ENCODE results near the gene AIFM1. TPM values are rescaled to one million over a fixed set of nuclear protein-coding genes. Genes with fewer than 3 reads are reported as not detected.

AIFM1 gene
- total and polyA plus RNA-seq, 3 experiments from 2014 or later = 34.8 to 58.2 (median 57.7) TPM

DNA sequence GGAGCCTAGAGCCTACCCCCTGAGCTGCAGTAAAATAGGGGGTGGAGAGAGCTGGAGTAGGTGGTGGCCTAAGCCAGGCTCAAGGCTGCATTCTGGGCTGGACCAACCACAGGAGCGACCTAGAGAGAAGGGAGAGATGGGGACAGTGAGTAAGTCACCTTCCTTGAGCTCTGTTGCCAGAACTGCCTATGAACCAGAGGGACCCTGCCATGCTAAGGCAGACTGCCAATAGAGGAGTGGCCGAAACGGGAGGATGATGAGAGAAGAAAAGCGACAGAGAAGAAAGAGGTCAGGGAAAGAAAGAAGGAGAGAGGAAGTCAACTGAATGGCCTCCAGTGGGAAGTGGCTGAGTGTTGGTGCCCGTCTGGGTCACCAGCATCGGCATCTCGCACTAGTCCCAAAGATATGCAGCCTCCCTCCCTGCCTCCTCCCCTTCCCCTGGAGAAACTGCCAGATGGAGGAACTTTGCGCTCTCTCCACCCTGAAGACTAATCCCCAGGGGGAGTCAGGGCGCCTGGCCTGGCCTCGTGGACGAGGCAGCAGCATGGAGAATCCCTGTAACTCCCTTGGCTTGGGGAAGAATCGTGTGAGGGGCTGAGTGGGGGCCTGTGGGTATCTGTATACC, 84.1 kb downstream of the AIFM1 start:
- Mint-ChIP-seq H3K4me1 (peaks cover 59 to 71% (median 64%) of the 10 kb centered on the region in 3 donors), H3K27ac (peak overlapping the region; percentile 86 to 99 (median 95)), H3K27me3 (peaks cover 0 to 3% of the 10 kb centered on the region in 2 donors), H3K36me3 (peaks cover 0 to 20% (median 0%) of the 10 kb centered on the region in 3 donors), H3K9me3 (no peaks in the 10 kb centered on the region), H3K4me3 (peak overlapping the region; percentile 60 to 93 (median 87))
- ChIA-PET CTCF (interaction anchor here (1.0 to 5.9 kb wide), 15 partner anchors 9 to 111 kb away, joined by 3 to 133 read pairs (median 5); partner anchors contain the start of genes AIFM1 and RAB33A), POLR2A (interaction anchor here (0.5 to 2.0 kb wide), 5 partner anchors 11 to 242 kb away, joined by 3 to 12 read pairs (median 6); no protein-coding TSS in a partner anchor)
- H3K4me3 ChIP-seq (ENCODE audit: low read length) = peak overlapping the region; percentile 49
- no peaks in the 10 kb centered on the region for H3K36me3 ChIP-seq (ENCODE audit: insufficient read depth, low read length)
- no peaks in the 10 kb centered on the region for H3K27me3 ChIP-seq (ENCODE audit: insufficient read depth, low read length, poor library complexity, severe bottlenecking)
- H3K9me3 ChIP-seq (ENCODE audit: low read length) = no peaks in the 10 kb centered on the region
- peak overlapping the region; percentile 54 for H3K27ac ChIP-seq (ENCODE audit: low read depth, low read length)
- no peak for DNase-seq
- H3K4me1 ChIP-seq (ENCODE audit: insufficient read depth, low read length) = peaks cover 36% of the 10 kb centered on the region

DNA sequence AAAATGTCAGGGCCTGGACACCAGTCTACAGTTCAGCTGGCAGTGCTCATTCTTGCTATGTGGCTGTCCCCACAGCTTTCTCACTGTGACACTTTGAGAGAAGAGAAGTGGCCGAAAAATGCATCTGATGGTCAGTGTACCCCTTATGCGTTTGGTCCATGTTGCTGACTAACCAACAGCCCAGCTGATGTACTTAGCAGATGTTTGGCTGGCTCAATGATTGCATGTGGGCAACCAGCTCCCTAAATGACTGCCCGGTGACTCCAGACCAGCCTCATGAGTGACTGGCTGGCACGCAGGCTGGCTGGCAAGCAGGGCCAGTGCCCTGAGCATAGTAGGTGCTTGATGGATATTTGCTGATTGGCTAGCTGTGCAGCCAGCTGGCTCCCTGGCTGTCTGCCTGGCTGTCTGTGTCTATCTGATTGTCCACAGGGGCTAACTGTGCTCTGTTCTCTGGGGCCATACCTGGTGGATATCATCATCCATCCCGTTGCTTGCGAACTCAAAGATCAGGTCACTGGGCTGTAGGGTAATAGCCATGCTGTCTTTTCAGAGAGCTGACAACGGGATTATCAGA, 84.8 kb downstream of the AIFM1 start:
- ChIA-PET CTCF (interaction anchor here (0.7 to 5.9 kb wide), 18 partner anchors 10 to 112 kb away, joined by 3 to 133 read pairs (median 6); partner anchors contain the start of gene RAB33A), POLR2A (interaction anchor here (2.0 kb wide), 1 partner anchor 39 kb away, joined by 12 read pairs; no protein-coding TSS in a partner anchor)
- H3K27me3 Mint-ChIP-seq = peaks cover 0 to 3% of the 10 kb centered on the region in 2 donors
- H3K9me3 Mint-ChIP-seq = no peaks in the 10 kb centered on the region
- H3K36me3 ChIP-seq (ENCODE audit: insufficient read depth, low read length) = no peaks in the 10 kb centered on the region
- peaks cover 53 to 64% (median 57%) of the 10 kb centered on the region in 3 donors for H3K4me1 Mint-ChIP-seq
- H3K36me3 Mint-ChIP-seq = peaks cover 0 to 21% (median 0%) of the 10 kb centered on the region in 3 donors
- no peak overlapping the region for H3K4me3 ChIP-seq (ENCODE audit: low read length)
- no peak overlapping the region for H3K27ac ChIP-seq (ENCODE audit: low read depth, low read length)
- DNase-seq = no peak
- H3K4me3 Mint-ChIP-seq = peak overlapping the region in 4 of 7 donors; percentile 18 to 93 (median 89)
- H3K4me1 ChIP-seq (ENCODE audit: insufficient read depth, low read length) = peaks cover 36% of the 10 kb centered on the region
- peak overlapping the region in 6 of 8 donors; percentile 88 to 97 (median 95) for H3K27ac Mint-ChIP-seq
- no peaks in the 10 kb centered on the region for H3K27me3 ChIP-seq (ENCODE audit: insufficient read depth, low read length, poor library complexity, severe bottlenecking)
- H3K9me3 ChIP-seq (ENCODE audit: low read length) = no peaks in the 10 kb centered on the region

DNA sequence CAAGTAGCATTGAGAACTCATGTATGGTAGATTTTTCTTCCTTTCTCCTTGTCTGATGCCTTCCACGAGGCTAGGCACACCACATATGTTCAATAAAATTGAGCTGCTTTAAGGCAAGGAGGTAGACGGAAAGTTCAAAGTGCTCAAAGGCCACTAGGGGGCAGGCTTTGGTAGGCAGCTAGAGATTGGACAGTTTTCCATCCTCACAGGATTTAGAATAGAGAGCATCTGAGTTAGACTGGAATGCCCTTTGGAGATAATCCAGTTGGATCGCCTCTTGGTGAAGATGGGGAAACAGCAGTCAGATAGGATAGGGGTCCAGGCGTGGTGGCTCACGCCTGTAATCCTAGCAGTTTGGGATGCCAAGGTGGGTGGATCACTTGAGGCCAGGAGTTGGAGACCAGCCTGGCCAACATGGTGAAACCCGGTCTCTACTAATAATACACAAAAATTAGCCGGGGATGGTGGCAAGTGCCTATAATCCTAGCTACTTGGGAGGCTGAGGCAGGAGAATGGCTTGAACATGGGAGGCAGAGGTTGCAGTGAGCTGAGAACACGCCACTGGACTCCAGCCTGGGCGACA, 85.7 kb downstream of the AIFM1 start:
- Mint-ChIP-seq H3K36me3 (peaks cover 0 to 25% (median 0%) of the 10 kb centered on the region in 3 donors), H3K27ac (peak overlapping the region; percentile 64 to 89 (median 84)), H3K4me1 (peaks cover 46 to 54% (median 51%) of the 10 kb centered on the region in 3 donors), H3K9me3 (no peaks in the 10 kb centered on the region), H3K27me3 (peaks cover 0 to 3% of the 10 kb centered on the region in 2 donors), H3K4me3 (peak overlapping the region in 6 of 7 donors; percentile 3 to 70 (median 40))
- H3K27ac ChIP-seq (ENCODE audit: low read depth, low read length) = no peak overlapping the region
- ChIA-PET CTCF (interaction anchor here (0.9 to 5.9 kb wide), 17 partner anchors 9 to 154 kb away, joined by 3 to 133 read pairs (median 6); partner anchors contain the start of gene RAB33A), POLR2A (interaction anchor here (1.1 kb wide), 1 partner anchor 41 kb away, joined by 14 read pairs; no protein-coding TSS in a partner anchor)
- H3K9me3 ChIP-seq (ENCODE audit: low read length) = no peaks in the 10 kb centered on the region
- no peaks in the 10 kb centered on the region for H3K27me3 ChIP-seq (ENCODE audit: insufficient read depth, low read length, poor library complexity, severe bottlenecking)
- no peaks in the 10 kb centered on the region for H3K36me3 ChIP-seq (ENCODE audit: insufficient read depth, low read length)
- peak; percentile 42 to 66 (median 54) for DNase-seq
- H3K4me1 ChIP-seq (ENCODE audit: insufficient read depth, low read length) = peaks cover 36% of the 10 kb centered on the region
- H3K4me3 ChIP-seq (ENCODE audit: low read length) = no peak overlapping the region

Other genes starting within 250 kb of the AIFM1 start
- 10 to 100 TPM; 10.7 to 12.1 TPM for gene BCORL1, start 183.2 kb downstream of the AIFM1 start, total RNA-seq
- gene BCORL1, start 183.2 kb downstream of the AIFM1 start, polyA plus RNA-seq = 2.7 TPM
- gene ELF4, start 55.3 kb downstream of the AIFM1 start, total RNA-seq = 10 to 100 TPM; 23.8 to 24.7 TPM
- 19.5 TPM for gene ELF4, start 55.3 kb downstream of the AIFM1 start, polyA plus RNA-seq
- gene RAB33A, start 6.1 kb upstream of the AIFM1 start, total RNA-seq = 10 to 100 TPM in 1 of 2 experiments, 1 to 10 TPM in 1; 9.0 to 10.6 TPM
- gene RAB33A, start 6.1 kb upstream of the AIFM1 start, polyA plus RNA-seq = 11.0 TPM
- 1 to 10 TPM; 7.1 to 7.6 TPM for gene ZNF280C, start 103.1 kb upstream of the AIFM1 start, total RNA-seq
- 2.2 TPM for gene ZNF280C, start 103.1 kb upstream of the AIFM1 start, polyA plus RNA-seq
- 10 to 100 TPM; 14.1 to 15.5 TPM for gene SLC25A14, start 174.1 kb upstream of the AIFM1 start, total RNA-seq
- 9.5 TPM for gene SLC25A14, start 174.1 kb upstream of the AIFM1 start, polyA plus RNA-seq
- not detected for gene GPR119, start 219.8 kb upstream of the AIFM1 start, total RNA-seq
- not detected for gene GPR119, start 219.8 kb upstream of the AIFM1 start, polyA plus RNA-seq
- 10 to 100 TPM; 29.2 to 29.8 TPM for gene RBMX2, start 236.1 kb upstream of the AIFM1 start, total RNA-seq
- 25.7 TPM for gene RBMX2, start 236.1 kb upstream of the AIFM1 start, polyA plus RNA-seq